A673 (cell line): ENCODE results near the gene EIF3M. TPM values are rescaled to one million over a fixed set of nuclear protein-coding genes. Genes with fewer than 3 reads are reported as not detected.

Experiments used
- BruUV-seq: library from RNA; stranded (reverse); fragments of 400-500 nt; replicated peaks from 2 replicates; lab custom pipeline; 2021; lab: Mats Ljungman, UMichigan
- CTCF ChIA-PET: fragments of 300-600 bp; sonication (Branson Sonifier 250); formaldehyde crosslinking; loops from one replicate; lab custom pipeline; 2022; ENCODE audit warnings: antibody characterized with exemption; lab: Charles Lee
- POLR2A ChIA-PET: fragments of 300-600 bp; sonication (Branson Sonifier 250); formaldehyde crosslinking; loops from one replicate; lab custom pipeline; 2022; ENCODE audit warnings: antibody characterized with exemption; ENCODE audit not compliant: low non-redundant PET; lab: Charles Lee
- DNase-seq: peaks from one replicate; pipeline ENCODE4 v3.0.0-alpha.2; 2015; ENCODE audit warnings: low spot score
- H3K27ac ChIP-seq: fragments of 200-600 bp; sonication (generic); 2 replicates; pipeline ENCODE4 v1.5.1; 2016; ENCODE audit warnings: mixed run types, low read depth, mild to moderate bottlenecking, mixed read lengths, antibody characterized with exemption, low read length; ENCODE audit not compliant: poor library complexity, severe bottlenecking
- H3K27me3 ChIP-seq: fragments of 200-600 bp; sonication (generic); replicated peaks from 2 replicates; pipeline ENCODE4 v1.6.1; 2017; ENCODE audit warnings: mixed run types, low read depth, mild to moderate bottlenecking, mixed read lengths, antibody characterized with exemption, low read length; ENCODE audit not compliant: insufficient read depth, poor library complexity
- H3K36me3 ChIP-seq: fragments of 200-600 bp; sonication (generic); 2 replicates; pipeline ENCODE4 v1.6.1; 2016; ENCODE audit warnings: mixed run types, mild to moderate bottlenecking, mixed read lengths, antibody characterized with exemption, low read length; ENCODE audit not compliant: insufficient read depth, poor library complexity, severe bottlenecking
- H3K4me1 ChIP-seq: fragments of 200-600 bp; sonication (generic); 2 replicates; pipeline ENCODE4 v1.6.1; 2017; ENCODE audit warnings: mixed run types, mild to moderate bottlenecking, mixed read lengths, antibody characterized with exemption, low read length; ENCODE audit not compliant: insufficient read depth, poor library complexity, severe bottlenecking
- H3K4me3 ChIP-seq: fragments of 200-600 bp; sonication (generic); 2 replicates; pipeline ENCODE4 v1.5.1; 2016; ENCODE audit warnings: low read depth, mixed run types, mild to moderate bottlenecking, mixed read lengths, low read length; ENCODE audit not compliant: poor library complexity, severe bottlenecking
- H3K9me3 ChIP-seq: fragments of 200-600 bp; sonication (generic); 2 replicates; pipeline ENCODE4 v1.6.1; 2016; ENCODE audit warnings: mixed run types, low read depth, mild to moderate bottlenecking, mixed read lengths, antibody characterized with exemption, low read length; ENCODE audit not compliant: poor library complexity, severe bottlenecking
- CTCF ChIP-seq: fragments of 300-800, 200-600 bp; sonication (generic); conservative IDR thresholded peaks from 2 replicates; pipeline ENCODE4 v1.5.1; 2017; ENCODE audit warnings: low read depth, mild to moderate bottlenecking, antibody characterized with exemption, low read length, moderate library complexity, mixed read lengths
- EZH2 ChIP-seq: fragments of 200-600 bp; sonication (generic); IDR thresholded peaks from 2 replicates; pipeline ENCODE4 v1.6.1; 2017; ENCODE audit warnings: borderline replicate concordance, low read depth, mild to moderate bottlenecking, mixed read lengths, antibody characterized with exemption, low read length; ENCODE audit not compliant: poor library complexity, severe bottlenecking
- intact Hi-C: fragments of 100-400 bp; cut with micrococcal nuclease; formaldehyde crosslinking; loops from one replicate; pipeline ENCODE4 v1.10.0; 2022; ENCODE audit not compliant: unreplicated experiment
- total RNA-seq: library from RNA; stranded (reverse); gene quantifications from 2 replicates; pipeline ENCODE4 v1.2.3, GENCODE V29; 2021

Gene EIF3M
- total RNA-seq, 1 experiment from 2014 or later, result 1,119 TPM

DNA sequence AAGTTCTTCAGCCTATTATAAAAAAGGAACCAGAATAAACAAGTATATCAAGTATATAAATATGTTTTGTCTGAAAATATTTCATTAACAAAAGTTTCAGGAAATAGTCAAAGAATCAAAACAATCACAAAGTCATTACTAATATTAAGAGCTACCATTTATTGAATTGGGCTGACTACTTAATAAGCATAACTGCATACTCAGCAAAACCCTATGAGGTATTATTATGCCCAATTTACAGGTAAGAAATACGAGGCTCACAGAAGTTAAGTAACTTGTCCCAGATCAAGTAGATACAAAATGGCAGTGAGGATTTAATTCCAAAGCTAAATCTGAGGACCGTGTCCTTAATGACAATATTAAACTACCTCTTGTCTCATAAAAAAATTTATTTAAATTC lies 52.2 kb downstream of the EIF3M start:
- H3K36me3 ChIP-seq, result no peaks in the 10 kb centered on the region
- TF ChIP-seq CTCF, result no peak
- no peak for TF ChIP-seq EZH2
- BruUV-seq, result no TSS peak
- no peaks in the 10 kb centered on the region for H3K9me3 ChIP-seq
- ChIA-PET POLR2A (no interaction called here), CTCF (no interaction called here)
- H3K27ac ChIP-seq, result no peak overlapping the region
- H3K4me1 ChIP-seq, result no peaks in the 10 kb centered on the region
- DNase-seq, result no peak
- intact Hi-C loops, result no loop called here
- peaks cover 50% of the 10 kb centered on the region for H3K27me3 ChIP-seq
- H3K4me3 ChIP-seq, result no peak overlapping the region

DNA sequence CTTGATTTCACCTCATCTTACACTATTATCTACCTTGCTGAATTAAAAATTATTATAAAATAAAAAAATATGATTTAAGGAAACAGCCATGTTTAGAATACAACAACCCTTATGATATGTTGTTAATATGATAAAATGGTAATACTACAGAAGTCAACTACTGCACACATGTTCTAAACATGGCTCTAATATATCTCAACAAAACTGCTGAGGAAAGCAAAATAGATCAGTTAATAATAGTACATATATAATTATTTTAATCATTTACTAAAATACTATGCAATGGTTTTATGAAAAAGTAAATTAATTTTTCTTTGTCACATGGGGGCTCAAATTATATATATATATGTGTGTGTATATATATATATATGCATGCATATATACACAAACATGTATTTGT lies 57.7 kb downstream of the EIF3M start:
- no peaks in the 10 kb centered on the region for H3K4me1 ChIP-seq
- ChIA-PET CTCF (interaction anchor here (0.5 kb wide), 1 partner anchor 117 kb away, joined by 7 read pairs; no protein-coding TSS in a partner anchor), POLR2A (no interaction called here)
- intact Hi-C loops, result no loop called here
- no TSS peak for BruUV-seq
- no peaks in the 10 kb centered on the region for H3K36me3 ChIP-seq
- peaks cover 14% of the 10 kb centered on the region for H3K27me3 ChIP-seq
- H3K4me3 ChIP-seq, result no peak overlapping the region
- TF ChIP-seq EZH2 (no peak), CTCF (no peak; the same call in 1 of the 2 replicates)
- DNase-seq, result no peak
- H3K9me3 ChIP-seq, result no peaks in the 10 kb centered on the region
- no peak overlapping the region for H3K27ac ChIP-seq

DNA sequence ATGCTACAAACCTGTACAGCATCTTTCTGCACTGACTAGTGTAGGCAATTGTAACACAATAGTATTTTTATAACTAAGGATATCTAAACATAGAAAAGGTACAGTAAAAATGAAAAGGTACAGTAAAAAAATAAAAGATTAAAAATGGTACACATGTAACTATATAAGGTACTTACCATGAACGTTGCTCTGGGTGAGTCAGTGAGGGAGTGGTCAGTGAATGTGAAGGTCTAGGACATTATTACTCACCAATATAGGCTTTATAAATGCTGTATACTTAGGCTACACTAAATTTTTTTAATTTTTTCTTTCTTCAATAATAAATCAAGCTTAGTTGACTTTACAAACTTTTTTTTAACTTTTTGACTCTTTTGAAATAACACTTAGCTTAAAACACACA lies 59.9 kb downstream of the EIF3M start:
- Histone ChIP-seq H3K4me3 (no peak overlapping the region), H3K27ac (no peak overlapping the region), H3K4me1 (no peaks in the 10 kb centered on the region), H3K36me3 (no peaks in the 10 kb centered on the region), H3K27me3 (peaks cover 19% of the 10 kb centered on the region), H3K9me3 (no peaks in the 10 kb centered on the region)
- no peak for DNase-seq
- TF ChIP-seq CTCF, result no peak
- TF ChIP-seq EZH2, result no peak
- intact Hi-C loops, result no loop called here
- no TSS peak for BruUV-seq
- ChIA-PET POLR2A (no interaction called here), CTCF (no interaction called here)

Other genes starting within 250 kb of the EIF3M start
- 8.6 and 10.4 TPM in 2 replicates for gene WT1, start 148.3 kb upstream of the EIF3M start, total RNA-seq
- not detected in 2 replicates for gene CCDC73, start 210.8 kb downstream of the EIF3M start, total RNA-seq
- 2.9 and 3.8 TPM in 2 replicates for gene PRRG4, start 246.1 kb downstream of the EIF3M start, total RNA-seq